Gastrocnemius medialis (tissue), 4 donors: Measurements from ENCODE around the gene ZNF318.

Experiments used
- POLR2A ChIP-seq, 2 donors: fragments of 450-650 bp; IDR thresholded peaks; one replicate each; pipeline ENCODE4 v1.6.1; 2017; ENCODE audit warnings: antibody characterized with exemption in 2 of 2, mild to moderate bottlenecking in 2 of 2, moderate library complexity in 2 of 2
- TF ChIP-seq, protein P1 (sequence below), 5 experiments: fragments of 450-650 bp in 3 of 5; fragments of 200-600 bp in 2 of 5; sonication (generic) in 2 of 5; IDR thresholded peaks in 4 of 5; conservative IDR thresholded peaks in 1 of 5; 1 replicate in 4 of 5; 2 replicates in 1 of 5; pipeline ENCODE4 v1.5.1; 2016 to 2019; ENCODE audit warnings: antibody characterized with exemption in 5 of 5, mild to moderate bottlenecking in 3 of 5, moderate library complexity in 3 of 5

DNA sequence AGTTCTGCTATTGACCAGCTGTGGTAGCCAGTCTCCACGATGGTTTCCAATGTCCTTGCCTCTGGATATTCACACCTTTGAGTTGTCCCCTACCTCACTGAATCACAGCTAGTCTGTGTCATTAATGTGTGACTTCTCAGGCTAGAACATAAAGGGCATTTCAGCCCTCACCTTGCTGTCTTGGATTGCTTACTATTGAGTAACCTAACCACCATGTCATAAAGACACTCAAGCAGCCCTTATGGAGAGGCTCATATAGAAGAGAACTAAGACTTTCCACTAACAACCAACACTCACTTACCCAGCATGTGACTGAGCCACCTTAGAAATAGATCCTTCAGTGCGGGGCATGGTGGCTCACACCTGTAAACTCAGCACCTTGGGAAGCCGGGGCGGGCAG is 38.8 kb upstream of the ZNF318 start:
- TF ChIP-seq, protein P1, sequence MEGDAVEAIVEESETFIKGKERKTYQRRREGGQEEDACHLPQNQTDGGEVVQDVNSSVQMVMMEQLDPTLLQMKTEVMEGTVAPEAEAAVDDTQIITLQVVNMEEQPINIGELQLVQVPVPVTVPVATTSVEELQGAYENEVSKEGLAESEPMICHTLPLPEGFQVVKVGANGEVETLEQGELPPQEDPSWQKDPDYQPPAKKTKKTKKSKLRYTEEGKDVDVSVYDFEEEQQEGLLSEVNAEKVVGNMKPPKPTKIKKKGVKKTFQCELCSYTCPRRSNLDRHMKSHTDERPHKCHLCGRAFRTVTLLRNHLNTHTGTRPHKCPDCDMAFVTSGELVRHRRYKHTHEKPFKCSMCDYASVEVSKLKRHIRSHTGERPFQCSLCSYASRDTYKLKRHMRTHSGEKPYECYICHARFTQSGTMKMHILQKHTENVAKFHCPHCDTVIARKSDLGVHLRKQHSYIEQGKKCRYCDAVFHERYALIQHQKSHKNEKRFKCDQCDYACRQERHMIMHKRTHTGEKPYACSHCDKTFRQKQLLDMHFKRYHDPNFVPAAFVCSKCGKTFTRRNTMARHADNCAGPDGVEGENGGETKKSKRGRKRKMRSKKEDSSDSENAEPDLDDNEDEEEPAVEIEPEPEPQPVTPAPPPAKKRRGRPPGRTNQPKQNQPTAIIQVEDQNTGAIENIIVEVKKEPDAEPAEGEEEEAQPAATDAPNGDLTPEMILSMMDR (IDR thresholded peaks at IDR 0.05 in 4 of 5, conservative IDR thresholded peaks at IDR 0.05 in 1 of 5) = no peak
- TF ChIP-seq POLR2A (IDR thresholded peaks at IDR 0.05) = no peak
